Loucy (cell line): Measurements from ENCODE around the gene LSM3.

Experiments used
- H2AFZ ChIP-seq: fragments of 200-600 bp; sonication (generic); 2 replicates; pipeline ENCODE4 v1.6.0; 2016; ENCODE audit warnings: antibody characterized with exemption, mild to moderate bottlenecking, low read length, moderate library complexity
- H3F3A ChIP-seq: fragments of 200-600 bp; 2 replicates; pipeline ENCODE4 v1.6.0; 2016; ENCODE audit warnings: antibody characterized with exemption, low read depth, mild to moderate bottlenecking
- H3K27me3 ChIP-seq: fragments of 200-600 bp; sonication (generic); 2 replicates; pipeline ENCODE4 v1.6.1; 2014; ENCODE audit warnings: low read length, mild to moderate bottlenecking; ENCODE audit not compliant: insufficient read depth, poor library complexity, severe bottlenecking
- H3K36me3 ChIP-seq: fragments of 200-600 bp; sonication (generic); 2 replicates; pipeline ENCODE4 v1.6.1; 2016; ENCODE audit warnings: low read length; ENCODE audit not compliant: insufficient read depth
- H3K4me1 ChIP-seq: fragments of 200-600 bp; sonication (generic); 2 replicates; pipeline ENCODE4 v1.5.1; 2014; ENCODE audit warnings: low read length, mild to moderate bottlenecking; ENCODE audit not compliant: insufficient read depth, poor library complexity, severe bottlenecking
- H3K4me2 ChIP-seq: fragments of 200-600 bp; sonication (generic); 2 replicates; pipeline ENCODE4 v1.6.0; 2014; ENCODE audit warnings: antibody characterized with exemption, low read length, low read depth, mild to moderate bottlenecking; ENCODE audit not compliant: poor library complexity, severe bottlenecking
- H3K4me3 ChIP-seq: fragments of 200-600 bp; sonication (generic); 2 replicates; pipeline ENCODE4 v1.5.1; 2014; ENCODE audit warnings: low read length, mild to moderate bottlenecking, mixed read lengths; ENCODE audit not compliant: poor library complexity, severe bottlenecking
- H3K79me2 ChIP-seq: fragments of 200-600 bp; sonication (generic); 2 replicates; pipeline ENCODE4 v1.6.1; 2014; ENCODE audit warnings: low read length; ENCODE audit not compliant: insufficient read depth
- H3K9ac ChIP-seq: fragments of 200-600 bp; sonication (generic); 2 replicates; pipeline ENCODE4 v1.6.0; 2014; ENCODE audit warnings: mild to moderate bottlenecking, low read depth, low read length, moderate library complexity; ENCODE audit not compliant: poor library complexity, severe bottlenecking
- H3K9me2 ChIP-seq: fragments of 200-600 bp; sonication (generic); replicated peaks from 2 replicates; pipeline ENCODE4 v1.6.1; 2016; ENCODE audit warnings: low read depth, low read length, mixed read lengths
- H3K9me3 ChIP-seq: fragments of 200-600 bp; sonication (generic); 2 replicates; pipeline ENCODE4 v1.6.1; 2014; ENCODE audit warnings: mild to moderate bottlenecking, antibody characterized with exemption, low read length, low read depth; ENCODE audit not compliant: insufficient read depth
- H4K20me1 ChIP-seq: fragments of 200-600 bp; sonication (generic); 2 replicates; pipeline ENCODE4 v1.6.0; 2014; ENCODE audit warnings: antibody characterized with exemption, low read length, mild to moderate bottlenecking; ENCODE audit not compliant: insufficient read depth, poor library complexity, severe bottlenecking
- EZH2phosphoT487 ChIP-seq: fragments of 200-600 bp; IDR thresholded peaks from 2 replicates; pipeline ENCODE4 v1.6.1; 2018; ENCODE audit warnings: antibody characterized with exemption, mild to moderate bottlenecking, moderate library complexity, borderline replicate concordance
- TF ChIP-seq, protein P1 (sequence below): fragments of 200-600 bp; sonication (generic); conservative IDR thresholded peaks from 2 replicates; pipeline ENCODE4 v1.5.1; 2014; ENCODE audit warnings: mild to moderate bottlenecking, antibody characterized with exemption, low read length

Gene LSM3

GRCh38 chr3:14206548-14207177, 28.0 kb downstream of the LSM3 start:
- Histone ChIP-seq H4K20me1 (no peaks in the 10 kb centered on the region), H3K79me2 (no peaks in the 10 kb centered on the region), H3K9ac (no peak overlapping the region), H3K36me3 (no peaks in the 10 kb centered on the region), H3K4me3 (no peak overlapping the region), H3K9me3 (no peaks in the 10 kb centered on the region), H3K4me2 (no peak overlapping the region), H3F3A (no peaks in the 10 kb centered on the region), H3K4me1 (no peaks in the 10 kb centered on the region), H2AFZ (no peak overlapping the region), H3K9me2 (no peaks in the 10 kb centered on the region), H3K27me3 (no peaks in the 10 kb centered on the region)
- TF ChIP-seq EZH2phosphoT487: no peak
- TF ChIP-seq, protein P1, sequence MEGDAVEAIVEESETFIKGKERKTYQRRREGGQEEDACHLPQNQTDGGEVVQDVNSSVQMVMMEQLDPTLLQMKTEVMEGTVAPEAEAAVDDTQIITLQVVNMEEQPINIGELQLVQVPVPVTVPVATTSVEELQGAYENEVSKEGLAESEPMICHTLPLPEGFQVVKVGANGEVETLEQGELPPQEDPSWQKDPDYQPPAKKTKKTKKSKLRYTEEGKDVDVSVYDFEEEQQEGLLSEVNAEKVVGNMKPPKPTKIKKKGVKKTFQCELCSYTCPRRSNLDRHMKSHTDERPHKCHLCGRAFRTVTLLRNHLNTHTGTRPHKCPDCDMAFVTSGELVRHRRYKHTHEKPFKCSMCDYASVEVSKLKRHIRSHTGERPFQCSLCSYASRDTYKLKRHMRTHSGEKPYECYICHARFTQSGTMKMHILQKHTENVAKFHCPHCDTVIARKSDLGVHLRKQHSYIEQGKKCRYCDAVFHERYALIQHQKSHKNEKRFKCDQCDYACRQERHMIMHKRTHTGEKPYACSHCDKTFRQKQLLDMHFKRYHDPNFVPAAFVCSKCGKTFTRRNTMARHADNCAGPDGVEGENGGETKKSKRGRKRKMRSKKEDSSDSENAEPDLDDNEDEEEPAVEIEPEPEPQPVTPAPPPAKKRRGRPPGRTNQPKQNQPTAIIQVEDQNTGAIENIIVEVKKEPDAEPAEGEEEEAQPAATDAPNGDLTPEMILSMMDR: peak; percentile 30; the same call in 1 of the 2 replicates

GRCh38 chr3:14208168-14208567, 29.6 kb downstream of the LSM3 start:
- Histone ChIP-seq H3K4me2 (no peak overlapping the region), H3F3A (no peaks in the 10 kb centered on the region), H3K27me3 (no peaks in the 10 kb centered on the region), H3K9me2 (no peaks in the 10 kb centered on the region), H2AFZ (no peak overlapping the region), H3K4me3 (no peak overlapping the region), H3K4me1 (no peaks in the 10 kb centered on the region), H3K9ac (no peak overlapping the region), H3K79me2 (no peaks in the 10 kb centered on the region), H3K9me3 (no peaks in the 10 kb centered on the region), H3K36me3 (no peaks in the 10 kb centered on the region), H4K20me1 (no peaks in the 10 kb centered on the region)
- TF ChIP-seq EZH2phosphoT487: no peak
- TF ChIP-seq, protein P1: no peak

- no peaks in the 10 kb centered on the region for H3K79me2 ChIP-seq
- TF ChIP-seq, protein P1: no peak
- TF ChIP-seq EZH2phosphoT487: no peak
- no peak overlapping the region for H2AFZ ChIP-seq
- no peaks in the 10 kb centered on the region for H3F3A ChIP-seq
- no peaks in the 10 kb centered on the region for H3K9me3 ChIP-seq
- no peak overlapping the region for H3K4me2 ChIP-seq
- H3K27me3 ChIP-seq: no peaks in the 10 kb centered on the region
- H3K4me1 ChIP-seq: no peaks in the 10 kb centered on the region
- no peaks in the 10 kb centered on the region for H4K20me1 ChIP-seq
- no peaks in the 10 kb centered on the region for H3K36me3 ChIP-seq
- H3K9ac ChIP-seq: no peak overlapping the region
- no peak overlapping the region for H3K4me3 ChIP-seq
- no peaks in the 10 kb centered on the region for H3K9me2 ChIP-seq
These were observed 30.4 kb downstream of the LSM3 start for GRCh38 chr3:14208977-14209394.
